ENCODE measurements around the gene DNMT1. TPM values are rescaled to one million over a fixed set of nuclear protein-coding genes. Genes with fewer than 3 reads are reported as not detected.

DNMT1 gene
- total and polyA plus RNA-seq, 4 experiments from 2014 or later, result 53.5 to 250 (median 187) TPM

DNA sequence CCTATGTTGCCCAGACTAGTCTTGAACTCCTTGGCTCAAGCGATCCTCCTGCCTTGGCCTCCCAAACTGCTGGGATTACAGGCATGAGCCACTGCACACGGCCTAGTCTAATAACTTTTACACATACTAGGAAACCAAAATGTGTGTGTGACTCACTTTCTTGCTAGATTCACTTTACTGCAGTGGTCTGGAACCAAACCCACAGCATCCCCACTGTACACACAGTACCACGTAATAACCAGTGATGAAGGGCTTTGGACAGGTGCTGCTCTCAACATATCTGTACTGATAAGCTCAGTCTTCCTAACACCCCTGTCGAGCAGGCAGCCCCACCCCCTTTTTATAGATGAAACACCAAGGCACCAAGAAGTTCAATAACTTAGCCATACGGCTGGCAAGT is 5.1 kb downstream of the DNMT1 start:
- H3K36me3 Mint-ChIP-seq, result peaks cover 6 to 37% of the 10 kb centered on the region in 2 donors
- H3K4me3 Mint-ChIP-seq, result peak overlapping the region in 1 of 8 donors; percentile 26
- CTCF ChIA-PET (ENCODE audit: partially characterized antibody), result interaction anchor here (0.7 to 1.1 kb wide), 2 partner anchors 61 to 63 kb away, joined by 4 read pairs; no protein-coding TSS in a partner anchor
- POLR2A ChIA-PET (ENCODE audit: partially characterized antibody), result no interaction called here
- H3K4me1 Mint-ChIP-seq, result peaks cover 27 to 61% (median 39%) of the 10 kb centered on the region in 4 donors
- H3K9me3 Mint-ChIP-seq, result no peaks in the 10 kb centered on the region
- H3K27me3 ChIP-seq (ENCODE audit: insufficient read depth, low read length), result no peaks in the 10 kb centered on the region
- no peak for DNase-seq
- H3K27ac ChIP-seq (ENCODE audit: low read depth, low read length), result no peak overlapping the region
- peaks cover 17% of the 10 kb centered on the region for H3K36me3 ChIP-seq (ENCODE audit: insufficient read depth, low read length)
- peaks cover 50% of the 10 kb centered on the region for H3K4me1 ChIP-seq (ENCODE audit: insufficient read depth, low read length)
- H3K27ac Mint-ChIP-seq, result peak overlapping the region in 6 of 7 donors; percentile 1 to 76 (median 48)
- no peaks in the 10 kb centered on the region for H3K27me3 Mint-ChIP-seq
- intact Hi-C loops (cut with micrococcal nuclease), result loop anchor here (5.0 kb wide), 1 partner anchor 62 kb away; no protein-coding TSS in a partner anchor
- H3K9me3 ChIP-seq (ENCODE audit: control insufficient read depth in 1 of 2, low read length in 2 of 2), result no peaks in the 10 kb centered on the region
- H3K4me3 ChIP-seq (ENCODE audit: low read length in 2 of 2), result no peak overlapping the region

DNA sequence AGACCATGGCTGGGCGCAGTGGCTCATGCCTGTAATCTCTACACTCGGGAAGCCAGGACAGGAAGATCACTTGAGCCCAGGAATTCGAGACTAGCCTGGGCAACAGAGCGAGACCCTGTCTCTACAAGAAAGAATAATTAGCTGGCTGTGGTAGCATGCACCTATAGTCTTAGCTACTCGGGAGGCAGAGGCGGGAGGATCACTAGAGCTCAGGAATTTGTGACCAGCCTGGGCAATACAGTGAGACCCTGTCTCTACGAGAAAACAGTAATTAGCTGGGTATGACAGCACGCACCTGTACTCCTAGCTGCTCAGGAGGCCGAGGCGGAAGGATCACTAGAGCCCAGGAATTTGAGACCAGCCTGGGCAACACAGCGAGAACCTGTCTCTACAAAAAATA is 7.4 kb downstream of the DNMT1 start:
- peaks cover 32% of the 10 kb centered on the region for H3K4me1 ChIP-seq (ENCODE audit: insufficient read depth, low read length)
- Mint-ChIP-seq H3K27ac (peak overlapping the region in 5 of 7 donors; percentile 30 to 89 (median 73)), H3K4me3 (no peak overlapping the region), H3K9me3 (no peaks in the 10 kb centered on the region), H3K36me3 (peaks cover 6 to 39% of the 10 kb centered on the region in 2 donors), H3K27me3 (no peaks in the 10 kb centered on the region), H3K4me1 (peaks cover 24 to 49% (median 28%) of the 10 kb centered on the region in 4 donors)
- POLR2A ChIA-PET (ENCODE audit: partially characterized antibody), result interaction anchor here (0.5 to 1.0 kb wide), 3 partner anchors 8 to 421 kb away, joined by 3 read pairs; no protein-coding TSS in a partner anchor
- H3K27me3 ChIP-seq (ENCODE audit: insufficient read depth, low read length), result no peaks in the 10 kb centered on the region
- no peak overlapping the region for H3K27ac ChIP-seq (ENCODE audit: low read depth, low read length)
- H3K9me3 ChIP-seq (ENCODE audit: control insufficient read depth in 1 of 2, low read length in 2 of 2), result no peaks in the 10 kb centered on the region
- CTCF ChIA-PET (ENCODE audit: partially characterized antibody), result interaction anchor here (2.0 kb wide), 1 partner anchor 63 kb away, joined by 11 read pairs; no protein-coding TSS in a partner anchor
- intact Hi-C loops (cut with micrococcal nuclease), result loop anchor here (5.0 kb wide), 1 partner anchor 60 kb away; no protein-coding TSS in a partner anchor
- DNase-seq, result no peak
- H3K36me3 ChIP-seq (ENCODE audit: insufficient read depth, low read length), result peaks cover 24% of the 10 kb centered on the region
- H3K4me3 ChIP-seq (ENCODE audit: low read length in 2 of 2), result no peak overlapping the region

DNA sequence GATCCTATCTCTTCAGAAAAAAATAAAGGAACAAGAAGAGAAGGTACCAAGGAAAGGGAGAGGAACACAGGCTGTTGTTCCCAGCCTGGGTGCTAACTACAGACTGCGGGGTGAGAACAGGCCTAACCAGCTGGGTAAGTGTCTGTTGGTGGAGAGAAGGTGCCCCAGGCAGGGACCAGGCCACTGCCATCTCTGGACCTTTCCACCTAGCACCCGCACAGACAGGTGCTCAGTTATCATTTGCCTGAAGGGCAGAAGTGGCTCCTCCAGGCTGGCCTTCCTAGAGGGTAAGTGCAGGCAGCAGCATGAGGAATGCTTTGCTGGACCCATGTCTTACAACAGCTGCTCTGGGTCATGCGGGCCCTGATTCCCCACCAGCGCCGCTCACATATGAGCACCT is 10.1 kb downstream of the DNMT1 start:
- CTCF ChIA-PET (ENCODE audit: partially characterized antibody), result no interaction called here
- H3K27me3 Mint-ChIP-seq, result no peaks in the 10 kb centered on the region
- H3K9me3 Mint-ChIP-seq, result no peaks in the 10 kb centered on the region
- Histone ChIP-seq H3K36me3 (ENCODE audit: insufficient read depth, low read length) (peaks cover 31% of the 10 kb centered on the region), H3K27ac (ENCODE audit: low read depth, low read length) (no peak overlapping the region), H3K9me3 (ENCODE audit: control insufficient read depth in 1 of 2, low read length in 2 of 2) (no peaks in the 10 kb centered on the region), H3K27me3 (ENCODE audit: insufficient read depth, low read length) (no peaks in the 10 kb centered on the region), H3K4me3 (ENCODE audit: low read length in 2 of 2) (no peak overlapping the region), H3K4me1 (ENCODE audit: insufficient read depth, low read length) (peaks cover 22% of the 10 kb centered on the region)
- POLR2A ChIA-PET (ENCODE audit: partially characterized antibody), result interaction anchor here (0.8 kb wide), 1 partner anchor 10 kb away, joined by 3 read pairs; the partner anchor contains the start of gene DNMT1
- H3K4me1 Mint-ChIP-seq, result peaks cover 18 to 35% (median 21%) of the 10 kb centered on the region in 4 donors
- no peak overlapping the region for H3K4me3 Mint-ChIP-seq
- no peak for DNase-seq
- intact Hi-C loops (cut with micrococcal nuclease), result loop anchor here (5.0 kb wide), 1 partner anchor 57 kb away; no protein-coding TSS in a partner anchor
- H3K36me3 Mint-ChIP-seq, result peaks cover 10 to 47% of the 10 kb centered on the region in 2 donors
- H3K27ac Mint-ChIP-seq, result peak overlapping the region in 4 of 7 donors; percentile 1 to 89 (median 76)

DNA sequence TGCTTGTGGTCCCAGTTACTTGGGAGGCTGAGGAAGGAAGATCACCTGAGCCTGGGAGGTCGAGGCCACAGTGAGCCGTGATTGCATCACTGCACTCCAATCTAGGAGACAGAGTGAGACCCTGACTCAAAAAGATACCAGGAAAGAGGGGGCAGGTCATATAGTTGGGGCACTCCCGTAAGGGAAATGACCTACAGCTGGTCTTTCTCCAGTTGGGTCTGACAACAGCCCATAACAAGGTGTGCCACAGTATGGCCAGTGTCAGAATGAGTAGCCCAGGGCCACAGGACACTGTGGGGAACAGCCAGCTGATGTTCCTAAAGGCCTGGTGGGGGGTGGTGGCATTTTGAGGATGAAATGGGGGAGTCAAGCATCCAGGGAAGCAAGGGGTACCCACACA is 10.8 kb downstream of the DNMT1 start:
- H3K27me3 Mint-ChIP-seq, result no peaks in the 10 kb centered on the region
- H3K9me3 ChIP-seq (ENCODE audit: control insufficient read depth in 1 of 2, low read length in 2 of 2), result no peaks in the 10 kb centered on the region
- H3K36me3 Mint-ChIP-seq, result peaks cover 9 to 51% of the 10 kb centered on the region in 2 donors
- H3K4me1 Mint-ChIP-seq, result peaks cover 17 to 29% (median 18%) of the 10 kb centered on the region in 4 donors
- no peaks in the 10 kb centered on the region for H3K27me3 ChIP-seq (ENCODE audit: insufficient read depth, low read length)
- no peak overlapping the region for H3K4me3 Mint-ChIP-seq
- H3K27ac Mint-ChIP-seq, result peak overlapping the region in 4 of 7 donors; percentile 56 to 82 (median 66)
- peaks cover 36% of the 10 kb centered on the region for H3K36me3 ChIP-seq (ENCODE audit: insufficient read depth, low read length)
- peaks cover 20% of the 10 kb centered on the region for H3K4me1 ChIP-seq (ENCODE audit: insufficient read depth, low read length)
- POLR2A ChIA-PET (ENCODE audit: partially characterized antibody), result interaction anchor here (0.8 kb wide), 1 partner anchor 11 kb away, joined by 3 read pairs; the partner anchor contains the start of gene DNMT1
- H3K9me3 Mint-ChIP-seq, result no peaks in the 10 kb centered on the region
- CTCF ChIA-PET (ENCODE audit: partially characterized antibody), result no interaction called here
- no peak for DNase-seq
- H3K27ac ChIP-seq (ENCODE audit: low read depth, low read length), result no peak overlapping the region
- H3K4me3 ChIP-seq (ENCODE audit: low read length in 2 of 2), result no peak overlapping the region
- intact Hi-C loops (cut with micrococcal nuclease), result no loop called here

DNA sequence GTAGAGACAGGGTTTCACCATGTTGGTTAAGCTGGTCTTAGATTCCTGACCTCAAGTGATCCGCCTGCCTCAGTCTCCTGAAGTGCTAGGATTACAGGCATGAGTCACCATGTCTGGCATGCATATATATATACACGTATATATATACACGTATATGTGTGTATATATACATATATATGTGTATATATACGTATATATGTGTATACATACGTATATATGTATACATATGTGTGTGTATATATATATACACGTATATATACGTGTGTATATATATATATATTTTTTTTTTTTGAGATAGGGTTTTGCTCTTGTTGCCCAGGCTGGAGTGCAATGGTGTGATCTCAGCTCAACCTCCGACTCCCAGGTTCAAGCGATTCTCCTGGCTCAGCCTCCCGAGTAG is 11.9 kb downstream of the DNMT1 start:
- Mint-ChIP-seq H3K9me3 (peaks cover 0 to 2% (median 0%) of the 10 kb centered on the region in 8 donors), H3K27ac (no peak overlapping the region), H3K4me3 (no peak overlapping the region), H3K27me3 (no peaks in the 10 kb centered on the region), H3K36me3 (peaks cover 9 to 46% of the 10 kb centered on the region in 2 donors), H3K4me1 (peaks cover 12 to 23% (median 14%) of the 10 kb centered on the region in 4 donors)
- Histone ChIP-seq H3K36me3 (ENCODE audit: insufficient read depth, low read length) (peaks cover 35% of the 10 kb centered on the region), H3K27me3 (ENCODE audit: insufficient read depth, low read length) (no peaks in the 10 kb centered on the region), H3K9me3 (ENCODE audit: control insufficient read depth in 1 of 2, low read length in 2 of 2) (no peaks in the 10 kb centered on the region), H3K27ac (ENCODE audit: low read depth, low read length) (no peak overlapping the region), H3K4me3 (ENCODE audit: low read length in 2 of 2) (no peak overlapping the region), H3K4me1 (ENCODE audit: insufficient read depth, low read length) (peaks cover 11% of the 10 kb centered on the region)
- ChIA-PET POLR2A (ENCODE audit: partially characterized antibody) (interaction anchor here (0.6 to 1.2 kb wide), 2 partner anchors 13 to 77 kb away, joined by 3 to 4 read pairs; partner anchors contain the start of gene PPAN), CTCF (ENCODE audit: partially characterized antibody) (no interaction called here)
- intact Hi-C loops (cut with micrococcal nuclease), result no loop called here
- DNase-seq, result no peak

DNA sequence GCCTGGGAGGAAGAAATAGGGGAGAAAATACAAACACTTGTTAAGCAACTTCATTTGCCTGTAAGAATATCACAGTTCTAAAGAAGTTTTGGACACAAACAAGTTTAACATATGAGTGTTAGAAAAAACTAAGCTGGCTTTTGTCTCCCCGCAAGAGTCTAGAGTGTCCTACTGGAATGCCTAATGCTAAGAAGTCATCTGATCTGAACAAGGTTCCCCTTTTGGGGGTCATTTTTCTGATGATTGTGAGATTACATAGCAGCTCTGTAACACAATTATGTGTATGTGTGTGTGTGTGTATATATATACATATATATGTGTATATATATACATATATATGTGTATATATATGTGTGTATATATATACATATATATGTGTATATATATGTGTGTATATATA is 12.7 kb downstream of the DNMT1 start:
- ChIA-PET CTCF (ENCODE audit: partially characterized antibody) (interaction anchor here (1.1 kb wide), 1 partner anchor 67 kb away, joined by 3 read pairs; no protein-coding TSS in a partner anchor), POLR2A (ENCODE audit: partially characterized antibody) (interaction anchor here (0.6 to 1.2 kb wide), 2 partner anchors 12 to 76 kb away, joined by 3 to 4 read pairs; partner anchors contain the start of gene PPAN)
- H3K9me3 Mint-ChIP-seq, result peaks cover 0 to 2% (median 0%) of the 10 kb centered on the region in 8 donors
- peaks cover 30% of the 10 kb centered on the region for H3K36me3 ChIP-seq (ENCODE audit: insufficient read depth, low read length)
- no peak for DNase-seq
- no peaks in the 10 kb centered on the region for H3K27me3 Mint-ChIP-seq
- H3K4me1 Mint-ChIP-seq, result peaks cover 10 to 19% (median 11%) of the 10 kb centered on the region in 4 donors
- peak overlapping the region in 1 of 7 donors; percentile 10 for H3K27ac Mint-ChIP-seq
- no peaks in the 10 kb centered on the region for H3K9me3 ChIP-seq (ENCODE audit: control insufficient read depth in 1 of 2, low read length in 2 of 2)
- H3K4me3 Mint-ChIP-seq, result no peak overlapping the region
- H3K27ac ChIP-seq (ENCODE audit: low read depth, low read length), result no peak overlapping the region
- no peaks in the 10 kb centered on the region for H3K27me3 ChIP-seq (ENCODE audit: insufficient read depth, low read length)
- intact Hi-C loops (cut with micrococcal nuclease), result no loop called here
- H3K36me3 Mint-ChIP-seq, result peaks cover 12 to 47% of the 10 kb centered on the region in 2 donors
- H3K4me1 ChIP-seq (ENCODE audit: insufficient read depth, low read length), result peaks cover 4% of the 10 kb centered on the region
- H3K4me3 ChIP-seq (ENCODE audit: low read length in 2 of 2), result no peak overlapping the region

DNA sequence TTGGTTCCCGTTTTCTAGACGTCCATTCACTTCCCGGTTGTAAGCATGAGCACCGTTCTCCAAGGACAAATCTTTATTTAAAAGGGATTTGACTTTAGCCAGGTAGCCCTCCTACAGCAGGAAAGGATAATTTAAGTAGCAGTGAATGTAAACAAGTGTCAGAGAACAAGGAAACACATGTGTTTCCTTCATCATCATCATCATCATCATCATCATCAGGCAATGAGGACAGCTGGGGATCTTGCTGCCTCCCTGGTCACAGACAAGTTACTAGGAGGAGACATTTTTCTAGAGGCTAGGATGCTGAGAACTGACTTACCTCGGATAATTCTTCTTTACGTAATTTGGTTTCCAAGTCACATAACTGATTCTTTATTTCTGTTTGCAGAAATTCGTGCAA is 14.3 kb downstream of the DNMT1 start:
- Histone ChIP-seq H3K4me3 (ENCODE audit: low read length in 2 of 2) (no peak overlapping the region), H3K27ac (ENCODE audit: low read depth, low read length) (no peak overlapping the region), H3K9me3 (ENCODE audit: control insufficient read depth in 1 of 2, low read length in 2 of 2) (no peaks in the 10 kb centered on the region), H3K27me3 (ENCODE audit: insufficient read depth, low read length) (no peaks in the 10 kb centered on the region), H3K4me1 (ENCODE audit: insufficient read depth, low read length) (no peaks in the 10 kb centered on the region), H3K36me3 (ENCODE audit: insufficient read depth, low read length) (peaks cover 36% of the 10 kb centered on the region)
- CTCF ChIA-PET (ENCODE audit: partially characterized antibody), result interaction anchor here (1.9 kb wide), 1 partner anchor 70 kb away, joined by 8 read pairs; no protein-coding TSS in a partner anchor
- H3K27ac Mint-ChIP-seq, result no peak overlapping the region
- peaks cover 0 to 2% (median 0%) of the 10 kb centered on the region in 8 donors for H3K9me3 Mint-ChIP-seq
- H3K27me3 Mint-ChIP-seq, result no peaks in the 10 kb centered on the region
- H3K36me3 Mint-ChIP-seq, result peaks cover 23 to 49% of the 10 kb centered on the region in 2 donors
- POLR2A ChIA-PET (ENCODE audit: partially characterized antibody), result no interaction called here
- intact Hi-C loops (cut with micrococcal nuclease), result no loop called here
- H3K4me1 Mint-ChIP-seq, result peaks cover 0 to 8% (median 6%) of the 10 kb centered on the region in 4 donors
- H3K4me3 Mint-ChIP-seq, result no peak overlapping the region
- no peak for DNase-seq

All from CD4-positive, alpha-beta memory T cell (primary cell).